ENCODE measurements around the gene METTL15.
"Not testable (repeated sequence)": the region's sequence is repeated elsewhere in the genome, so short reads cannot be mapped to it uniquely, and the experiment has no call there.

METTL15 gene

GRCh38 chr11:28303477-28304191 is 195.4 kb downstream of the METTL15 start:
- no peak for DNase-seq

DNA sequence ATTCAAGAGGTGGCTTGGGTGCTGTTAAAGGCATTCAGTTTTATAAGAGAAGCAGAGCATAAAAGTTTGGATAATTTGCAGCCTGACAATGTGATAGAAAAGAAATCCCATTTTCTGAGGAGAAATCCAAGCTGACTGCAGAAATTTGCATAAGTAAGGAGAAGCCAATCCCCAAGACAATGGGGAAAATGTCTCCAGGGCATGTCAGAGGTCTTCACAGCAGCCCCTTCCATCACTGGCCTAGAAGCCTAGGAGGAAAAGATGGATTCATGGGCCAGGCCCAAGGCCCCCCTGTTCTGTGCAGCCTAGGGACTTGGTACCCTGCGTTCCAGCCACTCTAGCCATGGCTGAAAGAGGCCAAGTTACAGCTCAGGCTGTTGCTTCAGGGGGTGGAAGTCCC is 207.3 kb downstream of the METTL15 start:
- no peak for DNase-seq

- no peak for DNase-seq
These were observed 210.7 kb downstream of the METTL15 start for GRCh38 chr11:28318871-28319270.

- DNase-seq = no peak
These were observed 215.4 kb downstream of the METTL15 start for GRCh38 chr11:28323621-28324020.

- DNase-seq = not testable (repeated sequence)
These were observed 224.2 kb downstream of the METTL15 start for GRCh38 chr11:28332393-28332792.

DNA sequence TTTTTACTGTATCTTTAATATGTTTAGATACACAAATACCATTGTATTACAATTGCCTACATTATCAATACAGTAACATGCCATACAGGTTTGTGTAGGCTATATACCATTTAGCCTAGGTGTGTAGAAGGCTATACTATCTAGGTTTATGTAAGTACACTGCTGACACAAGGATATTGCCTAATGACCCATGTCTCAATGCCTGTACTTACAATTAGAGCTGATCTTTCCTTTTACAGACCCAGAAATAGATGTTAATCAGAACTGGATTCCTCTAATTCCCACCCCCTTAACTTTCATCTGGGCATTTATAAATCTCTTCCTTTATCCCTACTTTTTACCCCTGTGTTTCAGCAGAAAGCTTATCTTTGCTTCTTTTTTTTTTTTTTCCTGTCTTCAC is 229.5 kb downstream of the METTL15 start:
- DNase-seq = no peak

GRCh38 chr11:28338371-28338770 is 230.2 kb downstream of the METTL15 start:
- DNase-seq = no peak

- DNase-seq = no peak
These were observed 231.3 kb downstream of the METTL15 start for GRCh38 chr11:28339488-28339887.

DNA sequence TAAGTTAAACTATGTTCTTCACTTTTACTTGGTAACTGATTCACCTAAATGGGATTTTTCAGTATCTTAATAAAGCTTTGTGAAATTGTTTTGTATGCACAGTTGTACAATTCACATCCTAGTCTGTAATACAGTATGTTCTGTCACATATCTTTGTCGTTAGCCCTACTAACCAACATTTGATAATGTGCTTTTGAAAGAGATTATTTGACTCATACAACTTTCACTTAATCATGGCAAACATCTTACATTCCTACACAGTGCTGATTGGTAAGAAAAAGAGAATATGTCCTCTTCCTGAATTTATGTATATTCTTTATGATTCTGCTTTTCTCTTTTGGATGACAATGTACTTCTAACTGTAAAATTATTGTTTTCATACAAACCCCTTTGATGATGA is 234.5 kb downstream of the METTL15 start:
- DNase-seq = no peak

DNA sequence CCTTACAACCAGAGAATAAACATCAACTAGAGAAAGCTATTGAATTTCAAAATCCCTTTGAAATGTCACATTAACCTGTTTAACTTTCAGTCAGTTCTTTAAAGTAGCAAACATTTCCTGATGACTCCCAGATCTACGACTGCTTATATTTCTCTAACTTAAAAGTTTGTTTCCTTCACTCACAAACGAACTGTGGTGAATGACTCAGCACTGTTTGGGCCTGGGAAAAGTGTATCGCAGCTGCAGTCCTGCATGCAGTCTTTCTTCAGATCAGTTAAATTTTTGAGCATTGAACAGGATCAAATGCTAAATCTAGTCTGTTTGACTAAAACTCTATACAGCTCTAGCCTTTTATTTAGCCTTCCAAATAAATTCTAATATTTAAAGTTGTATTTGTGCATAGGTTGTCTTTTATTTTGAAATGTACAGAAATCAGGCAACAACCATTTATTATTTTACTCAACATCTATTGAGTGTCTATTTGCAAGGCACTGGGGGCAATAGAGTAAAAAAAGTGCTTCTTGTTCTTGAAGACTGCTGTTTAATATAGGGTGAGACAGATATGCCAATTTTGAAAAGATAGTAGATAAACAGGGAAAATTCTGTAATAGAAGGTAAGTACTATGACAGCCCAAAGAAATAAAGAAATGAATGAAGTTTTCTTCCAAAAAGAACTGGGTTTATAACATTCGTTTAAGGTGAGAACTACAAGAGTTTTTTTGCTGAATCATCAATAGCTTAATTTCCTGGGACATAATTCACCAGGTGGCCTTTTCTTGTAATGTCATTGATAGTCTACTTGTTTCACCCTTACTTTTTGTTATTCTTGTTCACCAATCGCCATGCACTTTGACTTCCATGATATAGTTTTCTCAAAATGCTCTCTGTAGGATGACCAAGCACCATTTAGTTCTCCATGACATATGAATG is 235.4 kb downstream of the METTL15 start:
- DNase-seq = peak; percentile 22

- no peak for DNase-seq
These were observed 238.0 kb downstream of the METTL15 start for GRCh38 chr11:28346209-28346608.

GRCh38 chr11:28346721-28347120 is 238.5 kb downstream of the METTL15 start:
- DNase-seq = no peak

DNA sequence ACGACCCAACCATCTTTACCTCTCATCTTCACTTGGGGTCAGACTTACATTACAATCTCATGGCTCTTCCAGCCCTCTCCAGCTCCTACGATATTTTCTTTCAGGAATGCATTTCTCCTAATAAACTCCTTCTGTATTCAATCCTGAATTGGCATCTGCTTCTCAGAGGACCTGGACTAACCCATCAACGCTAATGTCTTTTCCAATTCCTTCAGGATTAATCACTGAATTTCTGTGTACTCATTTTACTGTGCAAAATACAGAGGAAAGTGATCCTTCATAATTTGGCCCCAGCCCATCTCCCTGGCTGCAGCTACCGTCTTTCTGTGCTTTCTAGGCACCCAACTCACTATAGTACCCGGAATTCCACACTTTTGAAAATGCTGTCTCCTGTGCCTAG is 239.2 kb downstream of the METTL15 start:
- no peak for DNase-seq

GRCh38 chr11:28350216-28350615 is 242.0 kb downstream of the METTL15 start:
- no peak for DNase-seq

DNA sequence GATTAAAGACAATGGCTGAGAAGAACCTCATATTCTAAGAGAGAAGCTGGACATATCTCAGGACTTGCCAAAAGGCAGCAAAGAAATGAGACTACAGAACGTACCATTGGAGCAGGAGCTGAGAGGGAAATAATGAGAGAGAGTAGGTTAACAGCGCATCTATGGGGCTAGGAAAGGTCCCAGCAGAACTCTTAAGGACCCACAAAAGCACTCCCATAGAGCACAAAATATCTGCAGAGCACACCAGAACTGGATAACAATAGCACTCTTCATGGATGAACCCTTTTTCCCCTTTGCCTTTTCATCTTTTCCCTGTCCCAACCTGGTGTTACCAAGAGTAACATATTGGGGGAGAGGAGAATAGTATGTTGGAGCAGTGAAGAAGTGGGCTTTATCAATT is 245.8 kb downstream of the METTL15 start:
- no peak for DNase-seq

DNA sequence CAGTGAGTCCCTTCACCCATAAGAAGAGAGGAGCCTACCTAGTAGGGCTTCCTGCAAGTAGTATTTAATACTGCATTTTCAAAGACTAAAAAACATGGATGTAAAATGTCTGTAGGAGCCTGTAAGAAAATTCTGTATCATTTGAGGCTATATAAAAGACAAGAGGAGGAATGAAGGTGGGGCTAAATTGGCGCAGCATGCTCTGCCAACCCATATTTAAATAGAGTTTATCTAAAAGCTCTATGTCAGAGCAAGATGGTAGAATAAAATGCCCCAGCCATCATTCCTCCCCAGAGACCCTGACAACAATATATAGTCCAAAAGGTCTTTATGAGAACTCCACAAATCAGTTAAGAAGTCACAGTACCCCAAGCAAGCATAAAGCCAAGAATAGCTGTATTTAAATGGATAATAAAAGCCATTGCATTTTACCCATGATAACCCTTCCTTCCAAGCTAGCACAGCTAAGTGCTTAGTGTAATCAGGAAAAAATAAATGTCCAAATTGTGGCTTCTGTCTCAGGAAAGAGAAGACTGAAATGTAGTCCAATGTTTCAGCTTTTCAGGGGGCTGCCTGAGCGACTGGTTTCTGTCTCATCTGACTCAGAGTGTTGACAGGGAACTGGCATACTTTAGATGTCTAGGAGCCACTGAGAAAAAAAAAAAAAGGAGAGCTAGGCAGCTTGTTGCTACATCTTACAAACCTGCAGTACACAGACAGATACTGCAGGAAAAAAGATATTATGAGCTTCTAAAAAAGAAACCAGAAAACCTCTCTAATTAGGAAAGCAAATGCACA is 258.6 kb downstream of the METTL15 start:
- DNase-seq = no peak

DNA sequence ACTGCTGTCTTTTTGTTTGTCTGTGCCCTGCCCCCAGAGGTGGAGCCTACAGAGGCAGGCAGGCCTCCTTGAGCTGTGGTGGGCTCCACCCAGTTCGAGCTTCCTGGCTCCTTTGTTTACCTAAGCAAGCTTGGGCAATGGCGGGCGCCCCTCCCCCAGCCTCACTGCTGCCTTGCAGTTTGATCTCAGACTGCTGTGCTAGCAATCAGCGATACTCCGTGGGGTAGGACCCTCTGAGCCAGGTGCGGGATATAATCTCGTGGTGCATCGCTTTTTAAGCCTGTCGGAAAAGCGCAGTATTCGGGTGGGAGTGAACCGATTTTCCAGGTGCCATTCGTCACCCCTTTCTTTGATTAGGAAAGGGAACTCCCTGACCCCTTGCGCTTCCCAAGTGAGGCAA is 269.9 kb downstream of the METTL15 start:
- DNase-seq = not testable (repeated sequence)
